UCSD-AML1 (cell line): ENCODE results near the gene MAP3K7CL.

Experiments
- DNase-seq: peaks from one replicate; lab custom pipeline; 2025; ENCODE audit not compliant: unreplicated experiment; lab: John Stamatoyannopoulos, UW

Gene MAP3K7CL

GRCh38 chr21:29194342-29194741, 63.9 kb downstream of the MAP3K7CL start:
- DNase-seq, result no peak

GRCh38 chr21:29194847-29195246, 64.4 kb downstream of the MAP3K7CL start:
- DNase-seq, result no peak

- peak; percentile 47 for DNase-seq
Measured at GRCh38 chr21:29195981-29196669, 65.7 kb downstream of the MAP3K7CL start.

GRCh38 chr21:29196670-29197191, 66.3 kb downstream of the MAP3K7CL start:
- DNase-seq, result no peak

GRCh38 chr21:29201186-29201585, 70.7 kb downstream of the MAP3K7CL start:
- DNase-seq, result no peak

- no peak for DNase-seq
Measured at GRCh38 chr21:29205009-29205408, 74.6 kb downstream of the MAP3K7CL start.

- DNase-seq, result no peak
Measured at GRCh38 chr21:29205988-29206387, 75.5 kb downstream of the MAP3K7CL start.

GRCh38 chr21:29206445-29206844, 76.0 kb downstream of the MAP3K7CL start:
- DNase-seq, result no peak

GRCh38 chr21:29207201-29207600, 76.8 kb downstream of the MAP3K7CL start:
- DNase-seq, result no peak

GRCh38 chr21:29208044-29208681, 77.7 kb downstream of the MAP3K7CL start:
- no peak for DNase-seq

GRCh38 chr21:29208682-29209059, 78.2 kb downstream of the MAP3K7CL start:
- no peak for DNase-seq

- no peak for DNase-seq
Measured at GRCh38 chr21:29209696-29210095, 79.3 kb downstream of the MAP3K7CL start.

- DNase-seq, result no peak
Measured at GRCh38 chr21:29211205-29211604, 80.8 kb downstream of the MAP3K7CL start.

- peak; percentile 10 for DNase-seq
Measured at GRCh38 chr21:29212446-29212845, 82.0 kb downstream of the MAP3K7CL start.

- no peak for DNase-seq
Measured at GRCh38 chr21:29213513-29214385, 83.3 kb downstream of the MAP3K7CL start.

- no peak for DNase-seq
Measured at GRCh38 chr21:29215709-29216108, 85.3 kb downstream of the MAP3K7CL start.

GRCh38 chr21:29217818-29218291, 87.4 kb downstream of the MAP3K7CL start:
- DNase-seq, result no peak

- DNase-seq, result no peak
Measured at GRCh38 chr21:29218749-29219148, 88.3 kb downstream of the MAP3K7CL start.

GRCh38 chr21:29219165-29219770, 88.8 kb downstream of the MAP3K7CL start:
- DNase-seq, result no peak

- DNase-seq, result no peak
Measured at GRCh38 chr21:29221253-29221744, 90.9 kb downstream of the MAP3K7CL start.

- DNase-seq, result no peak
Measured at GRCh38 chr21:29224006-29224405, 93.6 kb downstream of the MAP3K7CL start.
